ENCODE results near the gene DEPDC1B. TPM values are rescaled to one million over a fixed set of nuclear protein-coding genes. Genes with fewer than 3 reads are reported as not detected.
"Not testable (repeated sequence)": the region's sequence is repeated elsewhere in the genome, so short reads cannot be mapped to it uniquely, and the experiment has no call there.

Gene DEPDC1B
- total RNA-seq, 2 donors from 2014 or later = 40.4 to 40.8 TPM

DNA sequence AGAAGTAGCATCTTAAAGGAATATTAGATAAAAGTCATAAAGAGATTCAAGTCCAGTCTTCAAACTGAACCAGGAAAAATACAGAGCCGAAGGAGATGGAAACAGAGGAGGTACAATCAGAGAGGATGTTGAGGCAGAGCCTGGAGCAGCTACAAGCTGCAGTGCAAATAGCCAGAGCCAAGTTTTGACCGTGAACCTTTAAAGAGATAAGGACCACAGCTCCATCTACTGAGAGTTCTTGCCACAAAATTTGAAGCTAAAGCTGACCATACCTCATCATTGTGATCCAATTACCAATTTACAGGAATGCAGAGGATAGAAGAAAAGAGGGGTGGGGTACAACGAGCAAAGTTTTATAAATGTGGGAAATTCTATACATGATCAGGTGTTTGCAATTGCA, 10.4 kb upstream of the DEPDC1B start:
- peaks cover 3 to 19% of the 10 kb centered on the region in 2 donors for H3K9me3 Mint-ChIP-seq
- no peak overlapping the region for H3K27ac Mint-ChIP-seq
- no peak for DNase-seq (ENCODE audit: low spot score in 2 of 2)
- ATAC-seq = no peak
- peaks cover 12 to 19% of the 10 kb centered on the region in 2 donors for H3K36me3 Mint-ChIP-seq

DNA sequence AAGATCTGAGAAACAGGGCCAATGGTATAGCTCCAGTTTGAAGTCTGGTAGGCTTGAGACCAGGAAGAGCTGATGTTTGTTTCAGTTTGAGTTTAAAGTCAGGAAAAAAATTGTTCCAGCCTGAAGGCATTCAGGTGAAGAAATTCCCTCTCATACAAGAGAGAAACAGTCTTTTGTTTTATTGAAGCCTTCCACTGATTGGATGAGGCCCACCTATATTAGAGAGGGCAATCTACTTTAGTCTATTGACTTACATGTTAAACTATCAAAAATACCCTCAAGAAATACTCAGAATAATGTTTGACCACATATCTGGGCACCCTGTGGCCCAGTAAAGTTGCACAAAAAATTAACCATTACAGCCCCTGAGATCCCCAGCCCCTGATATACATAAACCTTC, 5.2 kb upstream of the DEPDC1B start:
- Mint-ChIP-seq H3K36me3 (peaks cover 0 to 7% of the 10 kb centered on the region in 2 donors), H3K27ac (no peak overlapping the region), H3K9me3 (no peaks in the 10 kb centered on the region)
- DNase-seq (ENCODE audit: low spot score in 2 of 2) (no peak), ATAC-seq (no peak)

DNA sequence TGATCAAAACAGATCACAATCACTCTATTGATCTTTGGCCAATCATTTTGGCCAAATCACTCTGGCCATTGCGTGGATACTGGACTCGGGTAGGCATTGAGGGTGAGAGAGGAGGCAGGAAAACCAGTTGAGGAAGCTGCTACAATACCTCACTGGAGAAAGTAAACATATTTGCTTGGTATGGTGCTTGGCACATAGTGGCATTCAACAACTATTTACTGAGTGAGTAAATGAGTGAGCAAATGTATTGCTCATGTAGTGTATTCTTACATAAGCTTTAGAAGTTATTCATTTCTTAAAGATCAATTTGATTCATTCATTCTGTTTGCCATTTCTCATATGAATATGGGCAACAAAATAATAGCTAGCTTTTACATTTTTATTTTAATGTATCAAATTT, 4.0 kb upstream of the DEPDC1B start:
- H3K27ac Mint-ChIP-seq = no peak overlapping the region
- H3K9me3 Mint-ChIP-seq = no peaks in the 10 kb centered on the region
- H3K36me3 Mint-ChIP-seq = peaks cover 2 to 16% of the 10 kb centered on the region in 2 donors
- ATAC-seq (no peak), DNase-seq (ENCODE audit: low spot score in 2 of 2) (no peak)

DNA sequence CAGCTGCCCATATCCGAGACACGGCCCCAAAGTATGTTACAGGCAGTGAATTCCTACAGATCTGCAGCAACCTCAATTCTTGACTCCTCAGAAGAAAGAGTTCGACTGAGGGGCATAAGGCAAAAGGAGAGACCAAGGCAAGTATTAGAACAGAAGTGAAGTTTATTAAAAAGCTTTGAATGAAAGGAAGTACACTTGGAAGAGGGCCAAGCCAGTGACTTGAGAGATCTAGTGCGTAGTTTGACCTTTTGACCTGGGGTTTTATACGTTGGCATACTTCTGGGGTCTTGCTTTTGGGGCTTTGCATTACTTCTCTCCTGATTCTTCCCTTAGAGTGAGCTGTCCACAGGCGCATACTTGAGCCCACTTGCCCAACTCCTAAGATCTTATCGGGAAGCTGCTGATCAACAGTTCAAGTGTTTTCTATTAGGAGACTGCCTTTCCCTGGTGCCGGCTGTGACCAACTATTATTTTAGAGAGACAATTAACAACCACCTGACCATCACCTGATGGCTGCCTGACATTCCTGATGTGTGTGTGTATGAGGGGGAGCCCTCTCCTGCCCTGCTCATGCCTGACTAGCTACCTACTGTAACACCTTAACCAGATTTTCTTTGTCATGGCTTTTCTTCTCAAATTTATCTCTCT, 1.5 kb upstream of the DEPDC1B start:
- no peaks in the 10 kb centered on the region for H3K9me3 Mint-ChIP-seq
- no peak overlapping the region for H3K27ac Mint-ChIP-seq
- DNase-seq (ENCODE audit: low spot score in 2 of 2) = no peak

DNA sequence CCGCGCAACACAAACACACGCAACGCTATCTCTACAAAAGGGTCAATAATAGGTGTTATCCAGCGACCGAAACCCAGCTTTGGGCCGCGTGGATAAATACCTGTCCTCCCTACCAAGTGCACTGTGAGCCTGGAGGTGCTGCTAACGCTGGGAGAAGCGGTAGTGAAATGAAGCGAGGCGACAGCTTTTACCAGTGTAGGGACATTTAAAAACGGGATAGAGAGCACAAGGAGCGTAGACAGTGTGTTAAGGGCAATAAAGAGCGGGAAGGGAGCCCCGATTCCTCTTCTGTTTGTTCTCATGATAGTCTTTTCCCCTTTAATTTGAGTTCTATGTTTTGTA, 421 bp upstream of the DEPDC1B start:
- ATAC-seq = peak; percentile 16 to 19

More for the DNA sequence above, 1.5 kb upstream of the DEPDC1B start:
- peaks cover 11 to 24% of the 10 kb centered on the region in 2 donors for H3K36me3 Mint-ChIP-seq
- ATAC-seq = no peak

DNA sequence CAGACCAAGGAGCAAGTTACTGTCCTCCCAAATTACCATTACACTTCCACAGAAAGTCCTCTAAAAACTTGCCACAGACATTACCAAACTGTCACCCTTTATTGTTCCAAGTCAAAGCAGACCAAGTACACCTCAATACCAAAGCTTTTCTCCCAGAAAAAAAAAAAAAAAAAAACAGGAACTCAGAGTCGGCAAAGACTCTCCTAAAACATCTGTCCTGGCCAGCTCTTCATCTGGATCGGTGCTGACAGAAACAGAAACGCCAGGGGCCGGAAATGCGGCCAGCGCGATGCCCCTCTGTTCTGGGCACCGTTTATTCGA, 718 bp downstream of the DEPDC1B start:
- H3K27ac Mint-ChIP-seq = peak overlapping the region; percentile 88 to 90
- DNase-seq (ENCODE audit: low spot score in 2 of 2) = no peak
- no peaks in the 10 kb centered on the region for H3K9me3 Mint-ChIP-seq
- H3K36me3 Mint-ChIP-seq = peaks cover 11 to 24% of the 10 kb centered on the region in 2 donors
- no peak for ATAC-seq

More for the DNA sequence above, 421 bp upstream of the DEPDC1B start:
- DNase-seq (ENCODE audit: low spot score in 2 of 2) = no peak
- peak overlapping the region; percentile 90 to 94 for H3K27ac Mint-ChIP-seq
- no peaks in the 10 kb centered on the region for H3K9me3 Mint-ChIP-seq
- peaks cover 11 to 24% of the 10 kb centered on the region in 2 donors for H3K36me3 Mint-ChIP-seq

DNA sequence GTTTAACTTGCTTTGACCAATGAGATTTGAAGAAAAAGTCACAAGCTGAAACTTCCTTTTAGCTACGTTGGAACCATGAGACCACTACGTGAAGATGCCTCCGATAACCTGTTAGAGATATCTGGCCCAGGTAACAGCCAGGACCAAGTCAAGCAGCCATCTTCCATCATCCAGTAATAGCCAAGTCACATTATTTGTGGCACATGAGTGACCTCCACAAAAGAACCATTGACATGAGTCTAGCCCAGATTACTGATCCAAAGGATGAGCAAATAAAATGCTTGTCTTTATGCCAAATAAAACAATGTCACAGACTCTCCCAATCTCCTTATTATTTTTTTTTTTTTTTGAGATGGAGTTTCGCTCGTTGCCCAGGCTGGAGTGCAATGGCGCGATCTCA, 1.6 kb downstream of the DEPDC1B start:
- no peak for ATAC-seq
- Mint-ChIP-seq H3K36me3 (peaks cover 11 to 24% of the 10 kb centered on the region in 2 donors), H3K27ac (no peak overlapping the region), H3K9me3 (no peaks in the 10 kb centered on the region)
- DNase-seq (ENCODE audit: low spot score in 2 of 2) = no peak

DNA sequence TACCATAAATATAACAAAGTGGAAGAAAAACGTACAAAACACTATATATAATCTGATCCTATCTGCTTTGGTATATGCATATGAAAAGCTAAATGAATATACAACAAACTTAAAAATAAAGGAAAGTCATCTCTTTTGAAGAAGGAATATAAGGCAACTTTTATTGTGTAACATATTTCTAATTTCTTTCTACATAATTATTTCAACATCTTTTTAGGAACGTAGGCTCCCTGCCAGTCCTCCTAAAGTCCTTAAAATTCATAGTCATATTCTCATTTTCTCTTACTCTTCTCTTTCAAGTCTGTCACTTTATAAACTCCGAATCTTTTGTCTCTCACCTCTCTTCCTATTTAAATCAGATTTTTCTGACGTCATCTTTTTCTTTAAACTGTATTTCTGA, 9.6 kb downstream of the DEPDC1B start:
- no peak for ATAC-seq
- Mint-ChIP-seq H3K27ac (no peak overlapping the region), H3K36me3 (peaks cover 0 to 6% of the 10 kb centered on the region in 2 donors), H3K9me3 (no peaks in the 10 kb centered on the region)
- no peak for DNase-seq (ENCODE audit: low spot score in 2 of 2)

DNA sequence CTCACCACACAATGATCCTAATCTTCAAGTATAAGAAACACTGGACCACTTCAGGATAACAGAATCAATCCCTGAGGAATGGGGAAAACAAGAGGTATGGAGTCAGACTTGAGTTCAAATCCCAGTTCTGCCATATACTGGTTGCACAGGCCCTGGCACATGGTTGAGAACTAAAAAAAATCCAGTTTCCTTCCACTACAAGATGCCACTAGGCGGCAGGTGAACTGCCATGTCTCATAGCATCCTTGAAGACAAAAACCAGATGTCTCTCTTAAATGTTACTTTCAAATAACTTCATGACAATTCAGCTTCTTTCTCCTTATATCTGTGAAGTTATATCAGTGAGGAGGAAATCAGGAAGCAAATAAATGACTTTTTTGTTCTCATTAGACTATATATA, 11.0 kb downstream of the DEPDC1B start:
- DNase-seq (ENCODE audit: low spot score in 2 of 2) (no peak), ATAC-seq (no peak)
- H3K36me3 Mint-ChIP-seq = peaks cover 0 to 6% of the 10 kb centered on the region in 2 donors
- no peaks in the 10 kb centered on the region for H3K9me3 Mint-ChIP-seq
- no peak overlapping the region for H3K27ac Mint-ChIP-seq

DNA sequence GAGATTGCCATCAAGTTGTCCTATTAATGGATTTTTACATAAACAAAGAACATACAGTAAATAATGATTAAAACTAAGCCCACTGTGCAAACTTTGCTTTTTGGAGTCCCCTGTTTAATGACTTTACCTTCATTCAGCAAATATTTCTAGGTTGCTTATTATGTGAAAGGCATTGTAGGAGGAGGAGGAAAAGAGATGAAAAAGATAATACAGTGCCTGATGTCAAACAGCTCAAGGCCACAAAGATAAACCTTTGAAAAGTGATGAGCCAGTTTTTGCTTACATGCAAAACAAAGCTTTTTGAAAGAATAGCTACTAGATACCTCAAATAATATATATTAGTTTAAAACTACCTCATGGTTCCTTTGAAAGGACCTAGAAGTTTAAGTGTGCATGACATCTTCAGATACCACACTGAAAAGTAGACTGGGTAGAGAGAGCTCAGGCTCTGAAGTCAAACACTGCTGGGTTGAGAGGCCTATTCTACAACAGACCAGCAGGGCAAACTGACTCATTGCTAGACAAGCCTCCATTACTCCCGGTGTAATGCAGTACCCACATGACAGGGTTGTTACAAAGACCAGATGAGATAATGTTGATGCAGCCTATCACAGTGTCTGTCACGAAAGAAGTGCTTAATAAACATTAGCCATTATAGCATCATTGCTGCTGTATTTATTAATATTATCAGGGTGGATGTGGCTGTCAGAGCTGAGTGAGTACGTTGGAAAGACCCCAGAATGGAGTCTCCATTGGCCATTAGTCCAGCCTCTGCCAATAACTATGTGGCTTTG, 11.8 kb downstream of the DEPDC1B start:
- H3K9me3 Mint-ChIP-seq = no peaks in the 10 kb centered on the region
- no peak for DNase-seq (ENCODE audit: low spot score in 2 of 2)
- H3K27ac Mint-ChIP-seq = no peak overlapping the region
- peak; percentile 50 to 66 for ATAC-seq
- H3K36me3 Mint-ChIP-seq = peaks cover 0 to 6% of the 10 kb centered on the region in 2 donors

DNA sequence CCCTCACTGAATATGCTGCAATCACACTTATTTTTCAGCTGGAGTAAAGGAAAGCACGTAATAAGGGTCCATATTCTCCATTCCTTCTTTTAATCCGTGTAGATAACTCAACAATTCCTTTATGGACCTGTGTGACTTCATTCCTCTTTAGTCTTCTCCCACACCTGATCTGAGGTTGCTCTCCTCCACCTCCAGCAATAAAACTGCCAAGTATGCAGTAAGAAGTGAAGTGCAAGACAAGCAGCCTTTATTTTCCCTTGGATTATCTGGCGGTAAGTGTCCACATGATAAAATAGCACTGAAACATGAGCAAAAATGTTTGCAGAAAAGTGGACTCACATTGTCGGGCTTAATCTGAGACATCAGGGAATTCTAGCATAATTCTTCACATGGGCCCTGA, 13.8 kb downstream of the DEPDC1B start:
- H3K36me3 Mint-ChIP-seq = peaks cover 0 to 18% of the 10 kb centered on the region in 2 donors
- no peaks in the 10 kb centered on the region for H3K9me3 Mint-ChIP-seq
- ATAC-seq (no peak), DNase-seq (ENCODE audit: low spot score in 2 of 2) (no peak)
- H3K27ac Mint-ChIP-seq = no peak overlapping the region

DNA sequence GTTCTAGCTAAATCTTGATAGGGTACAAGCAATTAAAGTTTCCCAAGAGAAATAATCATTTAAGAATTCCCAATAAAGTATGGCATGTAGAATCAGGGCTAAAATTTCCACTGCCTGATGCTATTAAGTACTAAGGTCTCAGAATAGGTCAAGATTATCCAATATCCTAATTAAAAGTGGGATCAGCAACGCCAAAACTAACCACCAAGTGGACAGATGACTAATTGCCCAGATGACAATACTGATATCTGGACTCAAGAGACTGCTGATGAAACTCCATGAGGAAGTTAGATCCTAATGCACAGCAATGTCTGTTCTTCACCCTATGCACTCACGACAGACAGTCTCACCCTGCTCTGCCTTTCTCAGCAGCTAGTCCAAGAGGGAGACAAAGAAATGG, 14.3 kb downstream of the DEPDC1B start:
- peaks cover 0 to 19% of the 10 kb centered on the region in 2 donors for H3K36me3 Mint-ChIP-seq
- no peak overlapping the region for H3K27ac Mint-ChIP-seq
- no peaks in the 10 kb centered on the region for H3K9me3 Mint-ChIP-seq
- ATAC-seq (no peak), DNase-seq (ENCODE audit: low spot score in 2 of 2) (no peak)

DNA sequence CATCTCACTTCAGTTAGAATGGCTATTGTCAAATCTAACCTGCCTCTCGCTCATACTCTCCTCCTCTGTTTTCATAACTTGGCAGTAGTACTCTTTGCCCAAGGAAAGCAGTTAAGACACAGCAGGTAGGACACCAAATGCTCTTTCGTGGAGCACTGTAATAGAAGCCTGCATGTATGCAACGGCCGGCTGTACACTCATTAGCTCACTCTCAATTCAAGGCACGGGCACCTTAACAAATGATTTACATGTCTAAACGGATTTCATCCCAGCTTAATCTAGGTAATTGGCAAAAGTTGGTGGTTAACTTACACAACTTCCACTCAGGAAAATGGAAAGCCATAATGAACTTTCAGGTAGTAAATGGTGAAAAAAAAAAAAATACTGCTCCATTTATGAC, 14.9 kb downstream of the DEPDC1B start:
- H3K27ac Mint-ChIP-seq = no peak overlapping the region
- DNase-seq (ENCODE audit: low spot score in 2 of 2) (no peak), ATAC-seq (no peak)
- peaks cover 0 to 19% of the 10 kb centered on the region in 2 donors for H3K36me3 Mint-ChIP-seq
- no peaks in the 10 kb centered on the region for H3K9me3 Mint-ChIP-seq

DNA sequence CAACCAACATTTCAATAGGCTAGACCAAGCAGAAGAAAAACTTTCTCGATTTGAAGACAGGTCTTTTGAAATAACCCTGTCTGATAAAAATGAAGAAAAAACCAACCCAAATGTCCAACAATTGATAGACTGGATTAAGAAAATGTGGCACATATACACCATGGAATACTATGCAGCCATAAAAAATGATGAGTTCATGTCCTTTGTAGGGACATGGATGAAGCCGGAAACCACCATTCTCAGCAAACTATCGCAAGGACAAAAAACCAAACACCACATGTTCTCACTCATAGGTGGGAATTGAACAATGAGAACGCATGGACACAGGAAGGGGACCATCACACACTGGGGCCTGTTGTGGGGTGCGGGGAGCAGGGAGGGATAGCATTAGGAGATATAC, 18.0 kb downstream of the DEPDC1B start:
- not testable (repeated sequence) for DNase-seq (ENCODE audit: low spot score in 2 of 2); H3K27ac Mint-ChIP-seq; H3K9me3 Mint-ChIP-seq; ATAC-seq
- peaks cover 0 to 18% of the 10 kb centered on the region in 2 donors for H3K36me3 Mint-ChIP-seq

DNA sequence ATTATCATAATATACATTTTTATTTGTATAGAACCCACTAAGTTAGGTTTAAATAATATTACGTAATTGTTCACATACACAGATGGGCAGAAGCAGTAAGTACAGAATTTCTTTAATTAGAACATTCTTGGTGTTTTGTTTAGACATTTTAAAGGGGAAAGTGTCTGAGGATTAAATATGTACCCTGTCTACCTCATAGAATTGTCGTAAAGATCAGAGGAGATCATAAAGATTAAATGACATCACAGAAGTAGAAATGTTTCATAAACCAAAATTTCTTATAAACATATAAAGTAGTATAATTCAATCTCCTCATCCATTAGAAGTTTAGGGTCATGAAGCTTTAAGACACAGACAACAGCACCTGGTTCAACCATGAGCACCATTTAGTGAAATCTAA, 20.1 kb downstream of the DEPDC1B start:
- ATAC-seq = no peak
- no peak for DNase-seq (ENCODE audit: low spot score in 2 of 2)
- Mint-ChIP-seq H3K27ac (no peak overlapping the region), H3K9me3 (no peaks in the 10 kb centered on the region), H3K36me3 (peaks cover 0 to 13% of the 10 kb centered on the region in 2 donors)

DNA sequence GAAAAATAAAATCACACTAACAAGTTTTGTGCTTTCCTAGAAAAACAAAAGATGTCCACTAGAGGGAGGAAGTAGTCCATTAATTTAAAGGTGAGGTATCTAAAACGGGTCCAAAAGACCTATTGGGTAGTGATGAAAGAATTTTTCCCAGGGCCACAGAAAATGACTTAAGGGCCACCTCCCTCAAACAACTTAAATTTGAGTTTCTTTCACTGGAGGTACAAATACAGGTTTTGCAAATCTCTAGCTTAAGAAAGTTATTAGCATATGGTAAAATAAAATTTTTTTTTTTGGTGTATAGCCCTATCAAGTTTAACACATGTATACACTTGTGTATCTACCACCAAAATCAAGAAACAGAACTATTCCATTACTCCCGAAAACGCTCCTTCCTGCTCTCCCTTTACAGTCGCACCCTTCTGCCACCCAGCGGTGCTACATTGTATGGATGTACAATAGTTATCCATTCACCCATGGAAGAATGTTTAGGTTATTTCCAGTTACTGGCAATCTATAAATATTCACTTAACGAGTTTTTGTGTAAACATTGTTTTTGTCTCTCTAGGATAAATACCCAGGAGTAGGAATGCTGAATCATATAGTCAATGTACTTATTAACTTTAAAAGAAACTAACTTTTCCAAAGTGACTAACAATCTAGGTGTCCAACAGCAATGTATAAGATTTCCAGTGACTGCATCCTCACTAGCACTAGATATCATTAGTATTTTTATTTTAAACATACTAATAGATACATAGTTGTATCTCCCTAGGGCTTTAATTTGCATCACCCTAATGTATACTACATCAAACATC, 21.9 kb downstream of the DEPDC1B start:
- DNase-seq (ENCODE audit: low spot score in 2 of 2) (no peak), ATAC-seq (peak in 1 of 2 donors; percentile 41)
- H3K9me3 Mint-ChIP-seq = no peaks in the 10 kb centered on the region
- H3K27ac Mint-ChIP-seq = peak overlapping the region in 1 of 2 donors; percentile 10
- H3K36me3 Mint-ChIP-seq = peaks cover 0 to 13% of the 10 kb centered on the region in 2 donors

DNA sequence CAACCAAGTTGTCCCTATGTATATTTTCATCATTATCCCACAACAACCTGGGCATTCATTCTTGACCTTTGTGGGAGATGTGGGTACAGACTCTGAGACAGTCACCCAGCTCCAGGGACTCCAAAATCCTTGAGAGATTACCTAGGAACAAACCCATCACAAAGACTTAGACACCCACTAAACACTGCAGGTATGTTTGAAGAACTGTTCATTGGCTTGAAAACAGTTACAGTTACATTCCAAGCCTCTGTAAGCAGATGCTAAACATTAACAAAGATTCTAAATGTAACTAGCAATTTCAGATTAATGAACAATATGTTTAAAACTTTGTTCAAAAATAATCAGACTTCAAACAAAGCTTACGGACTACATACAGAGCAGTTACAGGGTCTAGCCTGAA, 24.7 kb downstream of the DEPDC1B start:
- Mint-ChIP-seq H3K27ac (no peak overlapping the region), H3K9me3 (no peaks in the 10 kb centered on the region), H3K36me3 (no peaks in the 10 kb centered on the region)
- no peak for ATAC-seq
- DNase-seq (ENCODE audit: low spot score in 2 of 2) = no peak
